ENCODE measurements around the gene FAT1.

DNA sequence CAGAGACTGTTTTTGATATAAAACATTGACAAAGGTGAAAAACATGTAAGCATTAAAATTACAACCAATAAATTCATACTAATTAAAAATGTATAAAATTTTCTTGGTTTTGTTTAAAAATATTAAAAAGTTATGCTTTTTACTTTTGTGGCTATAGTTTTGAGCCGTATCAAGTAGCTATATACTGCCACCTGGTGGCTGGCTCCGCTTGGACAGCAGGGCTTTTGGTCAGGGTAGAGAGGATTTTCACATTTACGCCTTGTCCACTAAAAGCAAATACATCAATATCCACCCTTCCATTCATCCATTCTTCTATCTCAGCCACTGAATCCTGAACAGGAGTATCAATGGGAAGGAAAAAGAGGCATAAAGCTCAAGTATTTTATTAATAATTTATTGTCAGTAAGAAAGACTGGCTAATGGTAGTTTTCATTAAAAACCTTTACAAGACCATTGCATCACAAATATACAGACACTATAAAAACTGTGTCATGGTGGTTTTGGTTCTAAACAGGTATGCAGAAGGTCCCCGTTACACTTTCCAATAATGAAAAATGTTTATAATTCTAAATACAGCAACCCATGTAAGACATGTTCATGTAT, 136.1 kb downstream of the FAT1 start:
- TF ChIP-seq POLR2A (IDR thresholded peaks at IDR 0.05; ENCODE audit: low read length), result no peak
- no peak for TF ChIP-seq GATA1 (IDR thresholded peaks at IDR 0.05; ENCODE audit: low read depth, low read length)

All from erythroblast (primary cell).